Stomach (tissue), 9 donors: ENCODE results near the gene PGLYRP3. TPM values are rescaled to one million over a fixed set of nuclear protein-coding genes. Genes with fewer than 3 reads are reported as not detected.

Source experiments
- DNase-seq, 2 donors: peaks; one replicate each; pipeline versions ENCODE4 v3.0.0 to v3.0.0-alpha.2; 2013 to 2019
- H3K27ac ChIP-seq, 5 donors: fragments of 200-600 bp in 4 of 5; sonication (generic) in 4 of 5; one replicate each; pipeline ENCODE4 v1.5.1; 2013 to 2019; ENCODE audit warnings: mild to moderate bottlenecking in 1 of 5, moderate library complexity in 1 of 5
- H3K27me3 ChIP-seq, 3 donors: fragments of 200-600 bp; sonication (generic); one replicate each; pipeline ENCODE4 v1.5.1; 2017 to 2019; ENCODE audit warnings: mixed run types in 1 of 3
- H3K36me3 ChIP-seq, 4 donors: fragments of 200-600 bp; sonication (generic); 1 replicate in 3 of 4; 2 replicates in 1 of 4; pipeline ENCODE4 v1.5.1; 2016 to 2019
- H3K4me1 ChIP-seq, 4 donors: fragments of 200-600 bp; sonication (generic); one replicate each; pipeline ENCODE4 v1.5.1; 2016 to 2019
- H3K4me3 ChIP-seq, 4 donors: fragments of 200-600 bp; sonication (generic) in 3 of 4; one replicate each; pipeline ENCODE4 v1.5.1; 2016 to 2019; ENCODE audit warnings: mild to moderate bottlenecking in 1 of 4
- H3K9me3 ChIP-seq, 4 donors: fragments of 200-600 bp; sonication (generic); one replicate each; pipeline ENCODE4 v1.5.1; 2016 to 2019
- CTCF ChIP-seq, 7 experiments: fragments of 450-650 bp in 4 of 7; fragments of 200-600 bp in 3 of 7; sonication (generic) in 3 of 7; IDR thresholded peaks; one replicate each; pipeline ENCODE4 v1.5.1; 2016 to 2019; ENCODE audit warnings: antibody characterized with exemption in 7 of 7, control low read depth in 2 of 7, mild to moderate bottlenecking in 1 of 7
- EP300 ChIP-seq: sonication (generic); formaldehyde crosslinking; IDR thresholded peaks from one replicate; pipeline ENCODE4 v1.6.1; 2017; ENCODE audit warnings: antibody characterized with exemption
- POLR2A ChIP-seq, 4 donors: fragments of 450-650 bp; IDR thresholded peaks; one replicate each; pipeline ENCODE4 v1.6.1; 2016; ENCODE audit warnings: antibody characterized with exemption in 4 of 4, control low read depth in 2 of 4, mild to moderate bottlenecking in 1 of 4, moderate library complexity in 1 of 4
- POLR2AphosphoS5 ChIP-seq, 3 donors: sonication (generic); formaldehyde crosslinking; IDR thresholded peaks; one replicate each; pipeline ENCODE4 v1.6.1; 2016; ENCODE audit warnings: antibody characterized with exemption in 3 of 3
- WGBS, 5 donors: extraction: QIAGEN DNeasy Blood & Tissue Kit in 3 of 5; methylation state at CpG; one replicate each; pipeline versions ENCODE4 v1.1.5 to v1.1.7; 2013 to 2018; 5-methylcytosine and 5-hydroxymethylcytosine counted together
- intact Hi-C: fragments of 100-400 bp; cut with DNase I; formaldehyde crosslinking; loops from one replicate; pipeline ENCODE4 v1.15.1; 2023; ENCODE audit warnings: low total_unique reads
- polyA plus RNA-seq, 3 donors: library from polyadenylated mRNA; stranded (reverse); fragments of 200-250 nt; gene quantifications; one replicate each; pipeline ENCODE4 v1.2.3, GENCODE V29; 2013
- total RNA-seq, 5 donors: library from RNA; depleted of rRNA; stranded (reverse); fragments of >200 nt; gene quantifications; one replicate each; pipeline versions ENCODE4 v1.1.0 to v1.2.3, GENCODE V29; 2014 to 2016
- donor health status: healthy with polysubstance abuse.
- donor health status: Bipolar disorder and iron deficiency.
- donor health status: healthy.

PGLYRP3 gene
- total and polyA plus RNA-seq, 8 donors = 1.6 TPM; not detected in 7

GRCh38 chr1:153339802-153340201 is 27.1 kb upstream of the PGLYRP3 start:
- no peak overlapping the region for H3K27ac ChIP-seq
- DNase-seq = no peak
- H3K4me1 ChIP-seq = peaks cover 0 to 6% (median 0%) of the 10 kb centered on the region in 4 donors
- WGBS, 5 donors = 51 to 67% (median 54%) methylated on average over 6 of the region's 6 CpGs
- peaks cover 0 to 21% (median 0%) of the 10 kb centered on the region in 3 donors for H3K27me3 ChIP-seq
- TF ChIP-seq POLR2AphosphoS5 (IDR thresholded peaks at IDR 0.05) = no peak
- no peak for TF ChIP-seq POLR2A (IDR thresholded peaks at IDR 0.05)
- no peak for TF ChIP-seq CTCF (IDR thresholded peaks at IDR 0.05)
- no peak for TF ChIP-seq EP300
- H3K4me3 ChIP-seq = no peak overlapping the region
- intact Hi-C loops = no loop called here
- H3K9me3 ChIP-seq = no peaks in the 10 kb centered on the region
- H3K36me3 ChIP-seq = no peaks in the 10 kb centered on the region

GRCh38 chr1:153337980-153338853 is 25.5 kb upstream of the PGLYRP3 start:
- DNase-seq = no peak
- Histone ChIP-seq H3K36me3 (no peaks in the 10 kb centered on the region), H3K27me3 (peaks cover 0 to 15% (median 0%) of the 10 kb centered on the region in 3 donors), H3K4me3 (no peak overlapping the region), H3K9me3 (no peaks in the 10 kb centered on the region), H3K4me1 (no peaks in the 10 kb centered on the region), H3K27ac (no peak overlapping the region)
- intact Hi-C loops = no loop called here
- WGBS, 5 donors = 54 to 74% (median 68%) methylated on average over 8 of the region's 8 CpGs
- TF ChIP-seq POLR2A (IDR thresholded peaks at IDR 0.05) (no peak), EP300 (no peak), CTCF (IDR thresholded peaks at IDR 0.05) (no peak), POLR2AphosphoS5 (IDR thresholded peaks at IDR 0.05) (no peak)

- Histone ChIP-seq H3K4me3 (no peak overlapping the region), H3K27me3 (peaks cover 0 to 10% (median 0%) of the 10 kb centered on the region in 3 donors), H3K9me3 (peaks cover 0 to 6% (median 2%) of the 10 kb centered on the region in 4 donors), H3K4me1 (no peaks in the 10 kb centered on the region), H3K36me3 (no peaks in the 10 kb centered on the region), H3K27ac (no peak overlapping the region)
- TF ChIP-seq POLR2AphosphoS5 (IDR thresholded peaks at IDR 0.05) (no peak), POLR2A (IDR thresholded peaks at IDR 0.05) (no peak), EP300 (no peak), CTCF (IDR thresholded peaks at IDR 0.05) (no peak)
- DNase-seq = no peak
- intact Hi-C loops = no loop called here
Measured at GRCh38 chr1:153336650-153337049, 23.9 kb upstream of the PGLYRP3 start.

- intact Hi-C loops = no loop called here
Measured at GRCh38 chr1:153333902-153334301, 21.1 kb upstream of the PGLYRP3 start.

GRCh38 chr1:153324912-153325311 is 12.2 kb upstream of the PGLYRP3 start:
- H3K9me3 ChIP-seq = peaks cover 0 to 67% (median 47%) of the 10 kb centered on the region in 4 donors
- H3K4me1 ChIP-seq = no peaks in the 10 kb centered on the region
- H3K27me3 ChIP-seq = peaks cover 0 to 14% (median 0%) of the 10 kb centered on the region in 3 donors
- no peak overlapping the region for H3K27ac ChIP-seq
- intact Hi-C loops = no loop called here
- H3K36me3 ChIP-seq = no peaks in the 10 kb centered on the region
- no peak overlapping the region for H3K4me3 ChIP-seq
- TF ChIP-seq POLR2AphosphoS5 (IDR thresholded peaks at IDR 0.05) (no peak), EP300 (no peak), POLR2A (IDR thresholded peaks at IDR 0.05) (no peak), CTCF (IDR thresholded peaks at IDR 0.05) (no peak)
- no peak for DNase-seq

More at GRCh38 chr1:153333902-153334301, 21.1 kb upstream of the PGLYRP3 start:
- Histone ChIP-seq H3K9me3 (peaks cover 0 to 28% (median 22%) of the 10 kb centered on the region in 4 donors), H3K4me3 (no peak overlapping the region), H3K36me3 (no peaks in the 10 kb centered on the region), H3K4me1 (no peaks in the 10 kb centered on the region), H3K27me3 (peaks cover 0 to 11% (median 0%) of the 10 kb centered on the region in 3 donors), H3K27ac (no peak overlapping the region)
- DNase-seq = no peak
- 77 to 100% (median 87%) methylated on average over 1 of the region's 1 CpG for WGBS, 5 donors
- TF ChIP-seq POLR2AphosphoS5 (IDR thresholded peaks at IDR 0.05) = no peak
